ENCODE measurements around the gene F8. TPM values are rescaled to one million over a fixed set of nuclear protein-coding genes. Genes with fewer than 3 reads are reported as not detected.
"Not testable (repeated sequence)": the region's sequence is repeated elsewhere in the genome, so short reads cannot be mapped to it uniquely, and the experiment has no call there.

F8 gene
- total and polyA plus RNA-seq, 7 donors, result 13.5 to 31.7 (median 17.6) TPM

DNA sequence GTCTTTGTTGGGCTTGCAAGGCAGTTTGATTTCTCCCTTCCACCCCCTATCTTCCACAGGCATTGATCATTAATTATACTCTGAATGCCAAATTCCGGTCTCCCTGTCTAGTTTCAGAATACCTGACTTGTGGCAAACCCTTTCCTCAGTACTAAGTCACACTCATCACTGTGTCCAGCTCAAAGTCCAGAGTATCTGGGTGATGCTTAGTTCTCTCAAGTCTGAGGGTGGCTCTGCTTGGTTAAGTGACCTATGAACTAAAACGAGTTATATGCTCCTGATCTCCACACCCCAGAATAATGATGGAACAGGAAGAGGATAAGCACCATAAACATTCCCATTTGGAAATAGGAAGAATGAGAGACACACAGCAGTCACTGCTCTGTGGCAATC is 194.5 kb downstream of the F8 start:
- H3K4me3 ChIP-seq, result no peak overlapping the region
- intact Hi-C loops (cut with DNase I), result no loop called here
- H3K27ac ChIP-seq, result no peak overlapping the region
- no peak for DNase-seq
- no peaks in the 10 kb centered on the region for H3K27me3 ChIP-seq (ENCODE audit: insufficient read depth in 3 of 3, low read length in 2 of 3)
- no peaks in the 10 kb centered on the region for H3K36me3 ChIP-seq (ENCODE audit: insufficient read depth in 1 of 2, low read depth in 1 of 2)
- ATAC-seq, result no peak
- H3K4me1 ChIP-seq, result no peaks in the 10 kb centered on the region
- no peaks in the 10 kb centered on the region for H3K9me3 ChIP-seq
- TF ChIP-seq, protein P1, sequence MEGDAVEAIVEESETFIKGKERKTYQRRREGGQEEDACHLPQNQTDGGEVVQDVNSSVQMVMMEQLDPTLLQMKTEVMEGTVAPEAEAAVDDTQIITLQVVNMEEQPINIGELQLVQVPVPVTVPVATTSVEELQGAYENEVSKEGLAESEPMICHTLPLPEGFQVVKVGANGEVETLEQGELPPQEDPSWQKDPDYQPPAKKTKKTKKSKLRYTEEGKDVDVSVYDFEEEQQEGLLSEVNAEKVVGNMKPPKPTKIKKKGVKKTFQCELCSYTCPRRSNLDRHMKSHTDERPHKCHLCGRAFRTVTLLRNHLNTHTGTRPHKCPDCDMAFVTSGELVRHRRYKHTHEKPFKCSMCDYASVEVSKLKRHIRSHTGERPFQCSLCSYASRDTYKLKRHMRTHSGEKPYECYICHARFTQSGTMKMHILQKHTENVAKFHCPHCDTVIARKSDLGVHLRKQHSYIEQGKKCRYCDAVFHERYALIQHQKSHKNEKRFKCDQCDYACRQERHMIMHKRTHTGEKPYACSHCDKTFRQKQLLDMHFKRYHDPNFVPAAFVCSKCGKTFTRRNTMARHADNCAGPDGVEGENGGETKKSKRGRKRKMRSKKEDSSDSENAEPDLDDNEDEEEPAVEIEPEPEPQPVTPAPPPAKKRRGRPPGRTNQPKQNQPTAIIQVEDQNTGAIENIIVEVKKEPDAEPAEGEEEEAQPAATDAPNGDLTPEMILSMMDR (IDR thresholded peaks at IDR 0.05), result no peak
- WGBS, 3 donors, result 76 to 91% (median 81%) methylated on average over 2 of the region's 2 CpGs

DNA sequence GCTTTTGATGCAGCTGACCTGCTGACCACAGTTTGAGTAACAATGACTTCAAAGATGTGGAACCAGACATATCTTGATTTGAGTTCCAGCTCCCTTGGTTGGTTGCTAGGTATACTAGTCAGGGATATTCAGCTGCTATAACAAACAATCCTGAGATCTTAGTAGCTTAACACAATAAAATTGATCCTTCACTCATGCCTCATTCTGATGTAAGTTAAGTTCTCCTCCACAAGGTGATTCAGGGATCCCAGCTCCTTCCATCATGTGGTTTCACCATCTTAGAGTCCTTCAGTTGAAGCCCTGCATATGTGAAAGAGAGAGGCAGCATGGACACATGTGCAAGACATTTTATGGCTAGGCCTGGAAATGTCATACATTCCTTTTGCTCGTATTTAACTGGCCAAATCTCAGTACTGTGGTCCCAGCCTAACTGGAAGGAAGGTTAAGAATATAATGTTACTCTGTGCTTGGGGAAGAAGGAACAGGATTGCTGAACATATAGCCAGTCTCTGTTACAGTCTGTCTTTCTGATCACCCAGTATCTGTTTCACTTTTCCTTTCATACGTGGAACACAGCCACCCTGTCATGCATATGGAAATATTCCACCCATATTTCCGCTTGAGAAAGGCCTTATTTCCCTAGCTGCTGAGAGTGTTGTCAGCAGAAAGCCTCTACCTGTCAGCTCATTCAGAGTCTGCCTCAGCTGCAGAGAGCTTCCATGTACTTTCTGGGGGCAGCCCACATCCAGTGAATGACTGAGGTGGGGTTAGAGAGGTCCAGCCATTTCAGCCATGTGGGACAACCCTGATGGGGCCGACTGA is 195.1 kb downstream of the F8 start:
- Histone ChIP-seq H3K4me1 (no peaks in the 10 kb centered on the region), H3K4me3 (no peak overlapping the region), H3K27me3 (ENCODE audit: insufficient read depth in 3 of 3, low read length in 2 of 3) (no peaks in the 10 kb centered on the region), H3K27ac (no peak overlapping the region), H3K36me3 (ENCODE audit: insufficient read depth in 1 of 2, low read depth in 1 of 2) (no peaks in the 10 kb centered on the region), H3K9me3 (no peaks in the 10 kb centered on the region)
- TF ChIP-seq, protein P1 (IDR thresholded peaks at IDR 0.05), result no peak
- no peak for DNase-seq
- intact Hi-C loops (cut with DNase I), result no loop called here
- no peak for ATAC-seq
- 49 to 60% (median 60%) methylated on average over 4 of the region's 4 CpGs for WGBS, 3 donors

DNA sequence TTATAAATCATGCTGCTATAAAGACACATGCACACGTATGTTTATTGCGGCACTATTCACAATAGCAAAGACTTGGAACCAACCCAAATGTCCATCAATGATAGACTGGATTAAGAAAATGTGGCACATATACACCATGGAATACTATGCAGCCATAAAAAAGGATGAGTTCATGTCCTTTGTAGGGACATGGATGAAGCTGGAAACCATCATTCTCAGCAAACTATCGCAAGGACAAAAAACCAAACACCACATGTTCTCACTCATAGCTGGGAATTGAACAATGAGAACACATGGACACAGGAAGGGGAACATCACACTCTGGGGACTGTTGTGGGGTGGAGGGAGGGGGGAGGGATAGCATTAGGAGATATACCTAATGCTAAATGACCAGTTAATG is 196.9 kb downstream of the F8 start:
- ATAC-seq; H3K27me3 ChIP-seq (ENCODE audit: insufficient read depth in 3 of 3, low read length in 2 of 3); H3K4me3 ChIP-seq; H3K4me1 ChIP-seq; intact Hi-C loops (cut with DNase I); DNase-seq; H3K36me3 ChIP-seq (ENCODE audit: insufficient read depth in 1 of 2, low read depth in 1 of 2); H3K27ac ChIP-seq; H3K9me3 ChIP-seq: not testable (repeated sequence)
- no CpG with 5 or more reads among the region's 3 CpGs for WGBS, 3 donors

DNA sequence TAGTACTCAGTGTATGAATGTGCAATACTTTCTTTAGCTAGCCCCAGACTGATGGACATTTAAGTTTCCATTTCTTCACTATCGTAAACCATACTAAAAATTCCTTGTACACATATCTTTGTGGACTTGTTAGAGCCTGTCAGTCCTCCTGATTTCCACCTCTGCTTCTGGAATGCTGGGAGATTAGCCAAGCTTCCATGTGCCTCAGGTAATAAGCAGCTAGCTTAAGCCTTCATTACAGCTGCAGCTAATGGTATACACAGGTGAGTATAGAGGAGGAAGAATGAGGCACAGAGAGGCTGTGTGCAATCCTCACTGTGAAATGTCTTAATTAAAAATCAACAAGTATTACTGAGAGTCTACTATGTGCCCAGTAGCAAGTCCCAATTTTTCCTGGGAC is 197.9 kb downstream of the F8 start:
- Histone ChIP-seq H3K27ac (no peak overlapping the region), H3K4me1 (no peaks in the 10 kb centered on the region), H3K27me3 (ENCODE audit: insufficient read depth in 3 of 3, low read length in 2 of 3) (no peaks in the 10 kb centered on the region), H3K4me3 (no peak overlapping the region), H3K36me3 (ENCODE audit: insufficient read depth in 1 of 2, low read depth in 1 of 2) (no peaks in the 10 kb centered on the region), H3K9me3 (no peaks in the 10 kb centered on the region)
- ATAC-seq (no peak), DNase-seq (no peak)
- WGBS, 3 donors, result 79 to 93% (median 79%) methylated on average over 1 of the region's 1 CpG
- TF ChIP-seq, protein P1 (IDR thresholded peaks at IDR 0.05), result no peak
- intact Hi-C loops (cut with DNase I), result no loop called here

DNA sequence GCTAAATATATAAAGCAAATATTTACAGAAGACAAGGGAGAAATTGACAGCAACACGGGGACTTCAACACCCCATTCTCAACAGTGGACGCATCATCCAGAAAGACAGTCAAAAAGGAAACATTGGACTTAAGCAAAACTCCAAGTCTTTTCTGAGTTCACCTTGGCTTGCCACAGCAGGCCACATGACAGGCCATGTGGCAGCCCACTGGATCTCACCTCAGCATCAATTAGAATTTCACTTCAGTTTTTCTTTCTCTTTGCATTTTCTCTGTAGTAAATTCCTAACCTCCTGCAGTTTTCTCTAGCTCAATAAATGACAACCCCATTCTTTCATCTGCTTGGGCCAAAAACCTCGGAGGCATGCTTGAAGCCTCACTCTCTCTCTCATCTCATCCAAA is 200.5 kb downstream of the F8 start:
- Histone ChIP-seq H3K4me1 (no peaks in the 10 kb centered on the region), H3K27me3 (ENCODE audit: insufficient read depth in 3 of 3, low read length in 2 of 3) (no peaks in the 10 kb centered on the region), H3K36me3 (ENCODE audit: insufficient read depth in 1 of 2, low read depth in 1 of 2) (no peaks in the 10 kb centered on the region), H3K4me3 (no peak overlapping the region), H3K27ac (no peak overlapping the region), H3K9me3 (no peaks in the 10 kb centered on the region)
- intact Hi-C loops (cut with DNase I), result no loop called here
- 55 to 75% (median 75%) methylated on average over 3 of the region's 3 CpGs for WGBS, 3 donors
- TF ChIP-seq, protein P1 (IDR thresholded peaks at IDR 0.05), result no peak
- no peak for DNase-seq
- ATAC-seq, result no peak

All from psoas muscle (tissue), 8 donors.